HG02973 (cell line): ENCODE measurements around the gene GID8.

Source experiments
- ATAC-seq: cut with Tn5 transposase; IDR thresholded peaks from one replicate; pipeline ENCODE4 v1.9.1; 2021; ENCODE audit warnings: moderate library complexity; ENCODE audit not compliant: unreplicated experiment

The GID8 gene

GRCh38 chr20:62938105-62938888, at the start of gene GID8:
Gene GID8, plus strand, starts transcription at chr20:62938147. Its CDS starts 3,356 bp downstream, at chr20:62941503.
- peak; percentile 41 for ATAC-seq

- ATAC-seq, result no peak
Observed at GRCh38 chr20:62888406-62888805, 49.5 kb upstream of the GID8 start.

- no peak for ATAC-seq
Observed at GRCh38 chr20:62888910-62889309, 49.0 kb upstream of the GID8 start.

- no peak for ATAC-seq
Observed at GRCh38 chr20:62889411-62889810, 48.5 kb upstream of the GID8 start.

- ATAC-seq, result no peak
Observed at GRCh38 chr20:62889871-62890270, 48.1 kb upstream of the GID8 start.

- no peak for ATAC-seq
Observed at GRCh38 chr20:62890444-62890843, 47.5 kb upstream of the GID8 start.

- no peak for ATAC-seq
Observed at GRCh38 chr20:62891111-62891510, 46.8 kb upstream of the GID8 start.

- ATAC-seq, result no peak
Observed at GRCh38 chr20:62892348-62893304, 45.3 kb upstream of the GID8 start.

GRCh38 chr20:62893700-62894099, 44.2 kb upstream of the GID8 start:
- no peak for ATAC-seq

GRCh38 chr20:62894261-62894660, 43.7 kb upstream of the GID8 start:
- ATAC-seq, result no peak

- no peak for ATAC-seq
Observed at GRCh38 chr20:62895539-62895938, 42.4 kb upstream of the GID8 start.

GRCh38 chr20:62896526-62896925, 41.4 kb upstream of the GID8 start:
- ATAC-seq, result no peak

GRCh38 chr20:62897666-62898065, 40.3 kb upstream of the GID8 start:
- no peak for ATAC-seq

- ATAC-seq, result no peak
Observed at GRCh38 chr20:62898093-62898964, 39.6 kb upstream of the GID8 start.

GRCh38 chr20:62898970-62899632, 38.8 kb upstream of the GID8 start:
- ATAC-seq, result no peak

- ATAC-seq, result no peak
Observed at GRCh38 chr20:62899633-62900051, 38.3 kb upstream of the GID8 start.

GRCh38 chr20:62900052-62900691, 37.8 kb upstream of the GID8 start:
- peak; percentile 74 for ATAC-seq

GRCh38 chr20:62900692-62901584, 37.0 kb upstream of the GID8 start:
- ATAC-seq, result peak; percentile 12

GRCh38 chr20:62901891-62902290, 36.1 kb upstream of the GID8 start:
- no peak for ATAC-seq
